A673 (cell line): ENCODE data around the gene U2AF1L4.

ENCODE experiments used
- CTCF ChIP-seq: fragments of 300-800, 200-600 bp; sonication (generic); conservative IDR thresholded peaks from 2 replicates; pipeline ENCODE4 v1.5.1; 2017; ENCODE audit warnings: low read depth, mild to moderate bottlenecking, antibody characterized with exemption, low read length, moderate library complexity, mixed read lengths
- EZH2 ChIP-seq: fragments of 200-600 bp; sonication (generic); IDR thresholded peaks from 2 replicates; pipeline ENCODE4 v1.6.1; 2017; ENCODE audit warnings: borderline replicate concordance, low read depth, mild to moderate bottlenecking, mixed read lengths, antibody characterized with exemption, low read length; ENCODE audit not compliant: poor library complexity, severe bottlenecking

GRCh38 chr19:35792312-35792711, 47.1 kb upstream of the U2AF1L4 start:
- TF ChIP-seq CTCF (no peak), EZH2 (no peak)
